ENCODE results near the gene FAT1.

GRCh38 chr4:186647821-186648220 is 75.8 kb downstream of the FAT1 start:
- TF ChIP-seq, protein P1, sequence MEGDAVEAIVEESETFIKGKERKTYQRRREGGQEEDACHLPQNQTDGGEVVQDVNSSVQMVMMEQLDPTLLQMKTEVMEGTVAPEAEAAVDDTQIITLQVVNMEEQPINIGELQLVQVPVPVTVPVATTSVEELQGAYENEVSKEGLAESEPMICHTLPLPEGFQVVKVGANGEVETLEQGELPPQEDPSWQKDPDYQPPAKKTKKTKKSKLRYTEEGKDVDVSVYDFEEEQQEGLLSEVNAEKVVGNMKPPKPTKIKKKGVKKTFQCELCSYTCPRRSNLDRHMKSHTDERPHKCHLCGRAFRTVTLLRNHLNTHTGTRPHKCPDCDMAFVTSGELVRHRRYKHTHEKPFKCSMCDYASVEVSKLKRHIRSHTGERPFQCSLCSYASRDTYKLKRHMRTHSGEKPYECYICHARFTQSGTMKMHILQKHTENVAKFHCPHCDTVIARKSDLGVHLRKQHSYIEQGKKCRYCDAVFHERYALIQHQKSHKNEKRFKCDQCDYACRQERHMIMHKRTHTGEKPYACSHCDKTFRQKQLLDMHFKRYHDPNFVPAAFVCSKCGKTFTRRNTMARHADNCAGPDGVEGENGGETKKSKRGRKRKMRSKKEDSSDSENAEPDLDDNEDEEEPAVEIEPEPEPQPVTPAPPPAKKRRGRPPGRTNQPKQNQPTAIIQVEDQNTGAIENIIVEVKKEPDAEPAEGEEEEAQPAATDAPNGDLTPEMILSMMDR (IDR thresholded peaks at IDR 0.05): no peak
- TF ChIP-seq POLR2A (IDR thresholded peaks at IDR 0.05): no peak

All from body of pancreas (tissue), 4 donors.